ENCODE results near the gene HPDL.
A peak's percentile ranks its signal among the peaks of the same experiment; 100 is the strongest.

HPDL gene

GRCh38 chr1:45373573-45373972, 46.9 kb downstream of the HPDL start:
- no peak for TF ChIP-seq CTCF (IDR thresholded peaks at IDR 0.05; ENCODE audit: low read depth, low read length)

GRCh38 chr1:45375104-45376090, 48.7 kb downstream of the HPDL start:
- peak; percentile 19 for DNase-seq (ENCODE audit: extremely low read depth, low read depth)
- no peak; the same call in none of the 2 replicates for TF ChIP-seq CTCF (IDR thresholded peaks at IDR 0.05; ENCODE audit: low read depth, low read length)

More at GRCh38 chr1:45373573-45373972, 46.9 kb downstream of the HPDL start:
- DNase-seq (ENCODE audit: extremely low read depth, low read depth) = no peak

- no peak for DNase-seq (ENCODE audit: extremely low read depth, low read depth)
- no peak for TF ChIP-seq CTCF (IDR thresholded peaks at IDR 0.05; ENCODE audit: low read depth, low read length)
Observed at GRCh38 chr1:45378184-45378583, 51.5 kb downstream of the HPDL start.

All from AG09319 (cell line).